Calu3 (cell line): Measurements from ENCODE around the gene CCDC178. TPM values are rescaled to one million over a fixed set of nuclear protein-coding genes. Genes with fewer than 3 reads are reported as not detected.

ENCODE experiments used
- BruUV-seq: library from RNA; stranded (reverse); fragments of 400-500 nt; replicated peaks from 2 replicates; lab custom pipeline; 2021; lab: Mats Ljungman, UMichigan
- CTCF ChIA-PET: fragments of 300-600 bp; sonication (Branson Sonifier 250); formaldehyde crosslinking; loops from one replicate; lab custom pipeline; 2022; ENCODE audit warnings: antibody characterized with exemption; lab: Charles Lee
- DNase-seq: peaks from one replicate; pipeline ENCODE4 v3.0.0; 2022
- H3K27ac Mint-ChIP-seq: one replicate; pipeline ENCODE4 v1.8.0; 2022; ENCODE audit warnings: mixed read lengths; ENCODE audit not compliant: unreplicated experiment
- H3K27me3 Mint-ChIP-seq: one replicate; pipeline ENCODE4 v1.8.0; 2022; ENCODE audit warnings: mixed read lengths; ENCODE audit not compliant: unreplicated experiment
- H3K36me3 Mint-ChIP-seq: one replicate; pipeline ENCODE4 v1.8.0; 2022; ENCODE audit warnings: mild to moderate bottlenecking, moderate library complexity, mixed read lengths; ENCODE audit not compliant: insufficient read depth, unreplicated experiment
- H3K4me1 Mint-ChIP-seq: one replicate; pipeline ENCODE4 v1.8.0; 2022; ENCODE audit warnings: mild to moderate bottlenecking, low read depth, mixed read lengths; ENCODE audit not compliant: unreplicated experiment
- H3K4me3 Mint-ChIP-seq: one replicate; pipeline ENCODE4 v1.8.0; 2022; ENCODE audit warnings: mild to moderate bottlenecking, low read depth, moderate library complexity, mixed read lengths; ENCODE audit not compliant: unreplicated experiment
- H3K9me3 Mint-ChIP-seq: one replicate; pipeline ENCODE4 v1.8.0; 2022; ENCODE audit warnings: low read depth, mixed read lengths; ENCODE audit not compliant: unreplicated experiment
- intact Hi-C: fragments of 100-400 bp; cut with micrococcal nuclease; formaldehyde crosslinking; loops from one replicate; pipeline ENCODE4 v1.10.0; 2022; ENCODE audit not compliant: unreplicated experiment
- total RNA-seq: library from RNA; stranded (reverse); gene quantifications from 2 replicates; pipeline ENCODE4 v1.2.3, GENCODE V29; 2022
- TF ChIP-seq, protein P1 (sequence below): fragments of 200-600 bp; IDR thresholded peaks from one replicate; pipeline ENCODE4 v1.8.0; 2022; ENCODE audit warnings: antibody characterized with exemption; ENCODE audit not compliant: unreplicated experiment

CCDC178 gene
- total RNA-seq, 1 experiment from 2014 or later, result not detected

DNA sequence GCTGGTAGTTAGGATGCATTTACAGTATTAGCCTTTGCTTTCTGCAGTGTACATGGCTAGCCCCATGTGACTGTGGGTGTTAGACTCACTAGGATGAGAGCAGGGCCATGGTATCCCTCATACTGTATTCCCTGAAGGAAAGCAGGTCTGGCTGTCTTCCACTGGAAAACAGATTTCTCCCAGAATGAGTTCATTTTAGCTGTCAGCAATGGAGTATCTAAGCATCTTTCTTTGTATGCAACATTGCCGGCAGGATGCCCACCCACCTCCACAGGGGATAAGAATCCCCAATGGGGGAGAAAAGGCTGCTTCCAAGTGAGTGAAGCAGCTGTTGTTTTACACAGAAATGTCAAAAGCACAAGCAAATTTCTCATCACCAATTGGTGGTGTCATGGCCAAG, 525.0 kb downstream of the CCDC178 start:
- no peak overlapping the region for H3K4me3 Mint-ChIP-seq
- TF ChIP-seq, protein P1, sequence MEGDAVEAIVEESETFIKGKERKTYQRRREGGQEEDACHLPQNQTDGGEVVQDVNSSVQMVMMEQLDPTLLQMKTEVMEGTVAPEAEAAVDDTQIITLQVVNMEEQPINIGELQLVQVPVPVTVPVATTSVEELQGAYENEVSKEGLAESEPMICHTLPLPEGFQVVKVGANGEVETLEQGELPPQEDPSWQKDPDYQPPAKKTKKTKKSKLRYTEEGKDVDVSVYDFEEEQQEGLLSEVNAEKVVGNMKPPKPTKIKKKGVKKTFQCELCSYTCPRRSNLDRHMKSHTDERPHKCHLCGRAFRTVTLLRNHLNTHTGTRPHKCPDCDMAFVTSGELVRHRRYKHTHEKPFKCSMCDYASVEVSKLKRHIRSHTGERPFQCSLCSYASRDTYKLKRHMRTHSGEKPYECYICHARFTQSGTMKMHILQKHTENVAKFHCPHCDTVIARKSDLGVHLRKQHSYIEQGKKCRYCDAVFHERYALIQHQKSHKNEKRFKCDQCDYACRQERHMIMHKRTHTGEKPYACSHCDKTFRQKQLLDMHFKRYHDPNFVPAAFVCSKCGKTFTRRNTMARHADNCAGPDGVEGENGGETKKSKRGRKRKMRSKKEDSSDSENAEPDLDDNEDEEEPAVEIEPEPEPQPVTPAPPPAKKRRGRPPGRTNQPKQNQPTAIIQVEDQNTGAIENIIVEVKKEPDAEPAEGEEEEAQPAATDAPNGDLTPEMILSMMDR, result no peak
- no peaks in the 10 kb centered on the region for H3K9me3 Mint-ChIP-seq
- H3K27ac Mint-ChIP-seq, result no peak overlapping the region
- DNase-seq, result no peak
- H3K27me3 Mint-ChIP-seq, result peaks cover 22% of the 10 kb centered on the region
- intact Hi-C loops, result loop anchor here (10.0 kb wide), 1 partner anchor 351 kb away; no protein-coding TSS in a partner anchor
- H3K36me3 Mint-ChIP-seq, result no peaks in the 10 kb centered on the region
- no TSS peak for BruUV-seq
- CTCF ChIA-PET, result no interaction called here
- no peaks in the 10 kb centered on the region for H3K4me1 Mint-ChIP-seq

DNA sequence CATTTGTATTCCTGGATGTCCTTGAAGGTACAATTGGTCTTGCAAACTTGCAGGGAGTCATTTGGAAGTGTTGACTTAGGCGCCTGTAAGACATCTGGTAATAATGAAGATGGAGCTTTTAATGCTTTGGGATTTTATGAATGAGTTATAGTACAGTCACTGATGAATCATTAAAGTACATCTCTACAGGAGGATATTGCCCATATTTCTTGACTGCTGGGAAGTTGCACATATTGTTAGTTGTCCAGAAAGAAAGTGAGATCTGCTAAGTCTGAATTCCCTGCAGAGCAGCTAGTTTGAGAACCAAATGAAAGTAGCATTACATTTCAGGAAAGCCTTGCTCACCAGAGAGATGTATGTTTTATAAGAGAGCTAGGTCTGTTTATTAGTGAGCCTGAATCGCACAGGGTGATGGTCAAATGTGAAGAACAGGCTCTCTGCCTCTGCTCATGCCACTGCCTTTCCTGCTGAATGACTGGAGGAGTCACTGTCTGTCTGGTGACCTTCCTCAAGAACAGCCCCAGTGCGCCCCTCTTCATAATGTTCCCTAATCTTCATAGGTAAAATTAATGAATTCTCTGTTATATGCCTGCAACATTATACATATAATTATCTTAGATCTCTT, 528.7 kb downstream of the CCDC178 start:
- intact Hi-C loops, result loop anchor here (10.0 kb wide), 1 partner anchor 347 kb away; no protein-coding TSS in a partner anchor
- no peak overlapping the region for H3K4me3 Mint-ChIP-seq
- peaks cover 4% of the 10 kb centered on the region for H3K9me3 Mint-ChIP-seq
- peaks cover 7% of the 10 kb centered on the region for H3K4me1 Mint-ChIP-seq
- DNase-seq, result no peak
- no TSS peak for BruUV-seq
- CTCF ChIA-PET, result no interaction called here
- no peaks in the 10 kb centered on the region for H3K36me3 Mint-ChIP-seq
- TF ChIP-seq, protein P1, result no peak
- peaks cover 26% of the 10 kb centered on the region for H3K27me3 Mint-ChIP-seq
- H3K27ac Mint-ChIP-seq, result no peak overlapping the region

DNA sequence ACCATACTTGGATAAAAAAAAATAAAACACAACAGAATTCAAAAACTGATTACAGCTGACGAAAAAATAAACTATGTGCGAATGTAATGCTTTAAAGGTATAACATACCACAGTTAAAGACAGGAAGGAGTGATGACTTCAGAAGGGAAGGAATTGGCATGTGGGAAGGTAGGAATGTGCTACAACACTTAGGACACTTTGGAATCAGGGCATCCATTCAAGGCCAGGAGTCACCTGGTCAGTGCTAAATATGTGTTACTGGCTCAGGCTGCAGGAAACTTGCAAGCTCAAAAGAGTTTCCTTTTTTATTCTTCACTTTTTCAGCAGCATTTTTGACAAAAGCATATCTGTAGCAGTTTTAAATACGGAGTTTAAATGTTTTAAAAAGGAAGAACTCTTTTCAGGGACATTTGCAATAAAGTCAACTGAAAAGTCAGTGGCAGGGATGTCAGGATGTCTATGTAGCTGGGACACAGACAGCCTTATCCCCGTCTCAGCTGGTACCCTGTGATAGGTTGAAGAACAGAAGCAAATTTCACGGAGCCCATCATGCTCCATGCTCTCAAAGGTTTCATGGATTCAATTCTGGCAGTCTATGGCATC, 529.7 kb downstream of the CCDC178 start:
- H3K27ac Mint-ChIP-seq, result no peak overlapping the region
- peaks cover 13% of the 10 kb centered on the region for H3K4me1 Mint-ChIP-seq
- H3K36me3 Mint-ChIP-seq, result no peaks in the 10 kb centered on the region
- BruUV-seq, result no TSS peak
- intact Hi-C loops, result loop anchor here (10.0 kb wide), 1 partner anchor 346 kb away; no protein-coding TSS in a partner anchor
- TF ChIP-seq, protein P1, result no peak
- no peak for DNase-seq
- CTCF ChIA-PET, result interaction anchor here (0.6 kb wide), 1 partner anchor 218 kb away, joined by 3 read pairs; no protein-coding TSS in a partner anchor
- peaks cover 35% of the 10 kb centered on the region for H3K27me3 Mint-ChIP-seq
- H3K9me3 Mint-ChIP-seq, result peaks cover 4% of the 10 kb centered on the region
- no peak overlapping the region for H3K4me3 Mint-ChIP-seq

DNA sequence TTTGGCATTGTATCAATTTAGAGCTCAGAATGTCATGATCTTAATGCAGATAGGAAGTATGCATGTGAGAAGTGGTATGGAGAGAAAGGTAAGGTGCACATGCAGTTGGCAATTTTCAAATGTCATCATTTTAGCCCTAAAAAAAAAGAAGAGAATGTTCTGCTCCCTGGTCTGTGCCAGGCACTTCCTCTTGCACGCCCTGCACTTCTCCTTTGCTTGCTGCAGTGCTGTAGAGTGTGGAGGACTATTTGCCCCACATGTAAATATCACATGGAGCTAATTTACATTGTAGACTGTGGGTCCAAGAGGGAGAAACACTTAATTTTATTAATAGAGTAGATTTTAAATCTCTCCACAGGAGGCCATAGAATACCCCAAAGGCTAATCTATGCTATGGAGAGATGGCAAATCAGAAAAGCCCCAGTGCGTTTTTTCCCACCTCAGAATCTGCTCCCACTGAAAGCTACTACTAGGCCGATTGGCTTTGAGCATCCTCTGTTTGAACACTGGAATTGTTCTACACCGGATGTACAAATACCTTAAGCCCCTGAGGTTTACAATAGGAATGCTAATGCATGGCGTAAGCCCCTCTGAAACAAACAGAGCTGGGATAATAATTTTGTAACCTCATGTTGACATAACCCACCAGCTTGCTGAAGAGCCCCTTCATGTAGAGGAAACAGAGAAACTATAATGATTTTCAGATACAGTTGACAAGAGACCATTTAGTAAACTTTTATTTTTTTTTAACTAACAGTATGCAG, 530.5 kb downstream of the CCDC178 start:
- TF ChIP-seq, protein P1, result no peak
- no peak for DNase-seq
- H3K27me3 Mint-ChIP-seq, result peaks cover 35% of the 10 kb centered on the region
- H3K36me3 Mint-ChIP-seq, result no peaks in the 10 kb centered on the region
- H3K4me3 Mint-ChIP-seq, result no peak overlapping the region
- H3K27ac Mint-ChIP-seq, result no peak overlapping the region
- intact Hi-C loops, result loop anchor here (10.0 kb wide), 1 partner anchor 345 kb away; no protein-coding TSS in a partner anchor
- peaks cover 4% of the 10 kb centered on the region for H3K9me3 Mint-ChIP-seq
- BruUV-seq, result no TSS peak
- H3K4me1 Mint-ChIP-seq, result peaks cover 13% of the 10 kb centered on the region
- CTCF ChIA-PET, result no interaction called here
